GM23338 (cell line): ENCODE data around the gene DLX5.

Experiments
- EZH2 ChIP-seq: fragments of 200-600 bp; sonication (generic); IDR thresholded peaks from one replicate; pipeline ENCODE4 v1.8.0; 2017; ENCODE audit warnings: antibody characterized with exemption, mild to moderate bottlenecking, low read depth; ENCODE audit not compliant: unreplicated experiment
- STAT1 ChIP-seq: IDR thresholded peaks from one replicate; pipeline ENCODE4 v1.6.1; 2016; ENCODE audit warnings: antibody characterized with exemption; ENCODE audit not compliant: unreplicated experiment
- TF ChIP-seq, protein P1 (sequence below): IDR thresholded peaks from one replicate; pipeline ENCODE4 v1.6.1; 2018; ENCODE audit warnings: antibody characterized with exemption; ENCODE audit not compliant: unreplicated experiment
- TF ChIP-seq, protein P2 (sequence below), 2 experiments: fragments of 200-600 bp in 1 of 2; sonication (generic) in 1 of 2; conservative IDR thresholded peaks; 2 replicates each; pipeline versions ENCODE4 v1.5.1 to v1.6.1; 2016 to 2017; ENCODE audit warnings: antibody characterized with exemption in 2 of 2, low read depth in 2 of 2, mild to moderate bottlenecking in 2 of 2, moderate library complexity in 1 of 2

DNA sequence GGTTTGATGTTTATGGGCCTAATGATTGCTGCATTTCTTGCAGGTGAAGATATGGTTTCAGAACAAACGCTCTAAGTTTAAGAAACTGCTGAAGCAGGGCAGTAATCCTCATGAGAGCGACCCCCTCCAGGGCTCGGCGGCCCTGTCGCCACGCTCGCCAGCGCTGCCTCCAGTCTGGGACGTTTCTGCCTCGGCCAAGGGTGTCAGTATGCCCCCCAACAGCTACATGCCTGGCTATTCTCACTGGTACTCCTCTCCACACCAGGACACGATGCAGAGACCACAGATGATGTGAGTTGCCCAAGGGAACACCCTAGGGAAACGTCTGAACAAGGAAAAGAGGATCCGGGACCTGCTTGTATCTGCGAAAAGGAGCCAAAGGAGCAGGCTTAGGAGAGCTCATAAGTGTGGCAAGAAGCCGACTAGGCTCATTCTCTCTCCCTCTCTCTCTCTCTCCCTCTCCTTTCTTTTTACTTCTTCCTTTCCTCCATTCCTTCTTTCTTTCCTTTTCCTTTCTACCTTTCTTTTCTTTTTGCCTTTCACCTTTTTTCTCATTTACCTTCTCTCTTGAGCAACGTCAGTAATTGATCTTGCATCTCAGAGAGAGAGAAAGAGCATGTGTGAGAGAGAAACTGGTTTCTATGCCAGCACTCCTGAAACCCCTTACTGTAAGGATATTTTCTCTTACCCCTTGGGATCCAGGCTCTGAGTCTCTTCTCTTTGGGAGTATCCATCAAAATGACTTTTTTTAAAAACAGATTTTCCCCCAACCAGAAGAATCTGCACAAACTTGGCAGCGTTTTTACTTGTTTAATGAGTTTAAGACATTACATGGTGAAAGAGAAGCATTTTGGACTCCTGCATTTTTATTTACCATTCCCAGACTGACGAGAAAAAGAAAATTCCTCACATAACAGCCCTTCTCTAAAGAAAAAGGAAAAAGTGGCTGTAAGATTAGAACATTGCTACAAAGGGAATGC is 14.6 kb downstream of the DLX5 start:
- TF ChIP-seq, protein P1, sequence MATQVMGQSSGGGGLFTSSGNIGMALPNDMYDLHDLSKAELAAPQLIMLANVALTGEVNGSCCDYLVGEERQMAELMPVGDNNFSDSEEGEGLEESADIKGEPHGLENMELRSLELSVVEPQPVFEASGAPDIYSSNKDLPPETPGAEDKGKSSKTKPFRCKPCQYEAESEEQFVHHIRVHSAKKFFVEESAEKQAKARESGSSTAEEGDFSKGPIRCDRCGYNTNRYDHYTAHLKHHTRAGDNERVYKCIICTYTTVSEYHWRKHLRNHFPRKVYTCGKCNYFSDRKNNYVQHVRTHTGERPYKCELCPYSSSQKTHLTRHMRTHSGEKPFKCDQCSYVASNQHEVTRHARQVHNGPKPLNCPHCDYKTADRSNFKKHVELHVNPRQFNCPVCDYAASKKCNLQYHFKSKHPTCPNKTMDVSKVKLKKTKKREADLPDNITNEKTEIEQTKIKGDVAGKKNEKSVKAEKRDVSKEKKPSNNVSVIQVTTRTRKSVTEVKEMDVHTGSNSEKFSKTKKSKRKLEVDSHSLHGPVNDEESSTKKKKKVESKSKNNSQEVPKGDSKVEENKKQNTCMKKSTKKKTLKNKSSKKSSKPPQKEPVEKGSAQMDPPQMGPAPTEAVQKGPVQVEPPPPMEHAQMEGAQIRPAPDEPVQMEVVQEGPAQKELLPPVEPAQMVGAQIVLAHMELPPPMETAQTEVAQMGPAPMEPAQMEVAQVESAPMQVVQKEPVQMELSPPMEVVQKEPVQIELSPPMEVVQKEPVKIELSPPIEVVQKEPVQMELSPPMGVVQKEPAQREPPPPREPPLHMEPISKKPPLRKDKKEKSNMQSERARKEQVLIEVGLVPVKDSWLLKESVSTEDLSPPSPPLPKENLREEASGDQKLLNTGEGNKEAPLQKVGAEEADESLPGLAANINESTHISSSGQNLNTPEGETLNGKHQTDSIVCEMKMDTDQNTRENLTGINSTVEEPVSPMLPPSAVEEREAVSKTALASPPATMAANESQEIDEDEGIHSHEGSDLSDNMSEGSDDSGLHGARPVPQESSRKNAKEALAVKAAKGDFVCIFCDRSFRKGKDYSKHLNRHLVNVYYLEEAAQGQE: no peak
- TF ChIP-seq, protein P2, sequence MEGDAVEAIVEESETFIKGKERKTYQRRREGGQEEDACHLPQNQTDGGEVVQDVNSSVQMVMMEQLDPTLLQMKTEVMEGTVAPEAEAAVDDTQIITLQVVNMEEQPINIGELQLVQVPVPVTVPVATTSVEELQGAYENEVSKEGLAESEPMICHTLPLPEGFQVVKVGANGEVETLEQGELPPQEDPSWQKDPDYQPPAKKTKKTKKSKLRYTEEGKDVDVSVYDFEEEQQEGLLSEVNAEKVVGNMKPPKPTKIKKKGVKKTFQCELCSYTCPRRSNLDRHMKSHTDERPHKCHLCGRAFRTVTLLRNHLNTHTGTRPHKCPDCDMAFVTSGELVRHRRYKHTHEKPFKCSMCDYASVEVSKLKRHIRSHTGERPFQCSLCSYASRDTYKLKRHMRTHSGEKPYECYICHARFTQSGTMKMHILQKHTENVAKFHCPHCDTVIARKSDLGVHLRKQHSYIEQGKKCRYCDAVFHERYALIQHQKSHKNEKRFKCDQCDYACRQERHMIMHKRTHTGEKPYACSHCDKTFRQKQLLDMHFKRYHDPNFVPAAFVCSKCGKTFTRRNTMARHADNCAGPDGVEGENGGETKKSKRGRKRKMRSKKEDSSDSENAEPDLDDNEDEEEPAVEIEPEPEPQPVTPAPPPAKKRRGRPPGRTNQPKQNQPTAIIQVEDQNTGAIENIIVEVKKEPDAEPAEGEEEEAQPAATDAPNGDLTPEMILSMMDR (conservative IDR thresholded peaks at IDR 0.05; ENCODE audit: low read depth in 2 of 2): no peak
- peak; percentile 78 for TF ChIP-seq EZH2
- no peak for TF ChIP-seq STAT1
